ENCODE results near the gene TUBA8.
"Not testable (repeated sequence)": the region's sequence is repeated elsewhere in the genome, so short reads cannot be mapped to it uniquely, and the experiment has no call there.

The TUBA8 gene

DNA sequence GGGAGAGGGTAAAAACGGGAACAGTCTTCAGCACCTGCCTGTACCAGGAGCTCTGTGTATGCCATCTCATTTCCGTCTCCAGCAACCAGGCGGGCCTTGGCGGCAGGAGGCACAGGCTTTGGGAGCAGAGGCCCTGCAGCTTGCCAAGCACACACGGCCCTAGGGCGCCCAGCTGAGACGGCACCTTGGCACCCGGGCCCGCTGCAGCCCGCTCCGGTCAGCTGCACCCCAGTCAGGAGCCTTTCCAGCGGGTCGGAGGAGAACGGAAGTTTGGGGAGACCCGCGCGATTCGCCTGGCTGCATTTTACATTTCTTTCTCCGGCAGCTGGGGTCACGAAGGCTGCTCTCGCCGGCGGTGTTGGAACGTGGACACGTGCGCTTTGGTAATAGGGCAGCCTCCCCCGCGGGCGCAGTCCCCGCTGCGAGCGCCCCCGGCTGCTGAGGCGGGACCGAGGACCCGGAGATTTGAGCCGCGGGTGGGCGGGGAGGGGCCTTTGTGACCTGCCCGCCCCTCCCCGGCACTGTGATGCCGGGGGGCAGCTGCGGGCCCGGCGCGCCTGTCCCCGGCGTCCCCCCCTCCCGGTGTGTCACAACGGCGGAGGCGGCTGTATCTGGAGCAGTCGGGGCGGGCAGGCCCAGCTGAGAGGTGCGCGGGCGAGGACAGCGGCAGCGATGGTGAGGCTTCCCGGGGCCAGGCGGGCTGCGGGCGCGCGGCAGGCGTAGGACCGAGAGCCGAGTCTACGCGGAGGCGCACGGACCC lies at the start of gene TUBA8:
Gene TUBA8, plus strand, starts transcription at position 616 of the 760 bp plus-strand sequence. Its CDS starts 57 bp downstream, at position 673.
- DNase-seq (ENCODE audit: low read depth in 2 of 2): peak; percentile 22 to 35

DNA sequence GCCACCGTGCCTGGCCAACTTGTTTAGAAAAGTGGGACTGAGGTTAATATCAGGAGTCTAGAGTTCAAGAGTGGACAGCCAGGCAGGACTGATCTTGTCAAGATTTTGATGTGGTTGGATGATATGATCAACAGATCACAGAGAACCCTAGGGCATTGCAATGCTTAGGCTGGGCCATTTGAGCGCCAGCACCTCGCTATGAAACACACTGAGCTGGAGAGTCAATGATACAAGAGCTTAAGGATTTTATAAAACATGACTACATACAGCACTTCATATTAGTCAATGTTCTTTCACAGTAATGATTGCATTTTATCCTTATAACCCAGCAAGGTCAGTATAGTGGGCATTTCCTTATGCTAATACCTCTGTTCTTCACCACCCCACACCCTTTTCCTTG lies 48.2 kb upstream of the TUBA8 start:
- DNase-seq (ENCODE audit: low read depth in 2 of 2): no peak

DNA sequence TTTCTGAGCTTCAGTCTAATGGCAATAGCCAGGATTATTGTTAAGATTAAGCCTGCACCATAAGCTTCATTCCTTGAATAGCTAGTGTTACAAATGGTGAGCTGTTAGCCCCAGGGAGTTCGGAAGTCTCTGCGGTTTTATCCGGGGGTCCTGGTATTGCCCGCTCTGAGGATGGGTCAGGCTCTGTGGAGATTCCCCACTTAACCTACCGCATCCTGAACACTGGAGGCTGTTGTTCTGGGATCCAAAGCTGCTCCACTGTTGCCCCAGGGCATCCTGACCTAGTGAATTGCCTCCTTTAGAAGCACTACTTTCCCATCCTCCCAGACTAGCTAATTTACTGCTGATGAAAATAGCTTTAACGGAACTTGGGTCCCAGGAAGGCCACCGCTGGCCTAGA lies 47.3 kb upstream of the TUBA8 start:
- no peak for DNase-seq (ENCODE audit: low read depth in 2 of 2)

DNA sequence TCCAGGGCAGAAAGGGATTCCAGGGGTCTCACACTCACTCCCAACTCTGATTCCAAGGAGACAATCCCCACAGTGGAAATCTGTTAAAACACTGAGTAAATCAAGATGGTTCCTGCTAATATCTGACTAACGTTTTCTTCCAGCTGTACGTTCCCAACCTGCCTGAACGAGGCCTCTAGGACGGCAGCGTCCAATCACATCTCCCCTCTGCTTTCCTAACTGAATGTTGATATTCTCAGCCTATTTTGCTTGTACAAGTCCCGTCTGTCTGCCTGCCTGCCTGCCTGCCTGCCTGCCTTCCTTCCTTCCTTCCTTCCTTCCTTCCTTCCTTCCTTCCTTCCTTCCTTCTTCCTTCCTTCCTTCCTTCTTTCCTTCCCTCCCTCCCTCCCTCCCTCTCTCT lies 46.9 kb upstream of the TUBA8 start:
- not testable (repeated sequence) for DNase-seq (ENCODE audit: low read depth in 2 of 2)

DNA sequence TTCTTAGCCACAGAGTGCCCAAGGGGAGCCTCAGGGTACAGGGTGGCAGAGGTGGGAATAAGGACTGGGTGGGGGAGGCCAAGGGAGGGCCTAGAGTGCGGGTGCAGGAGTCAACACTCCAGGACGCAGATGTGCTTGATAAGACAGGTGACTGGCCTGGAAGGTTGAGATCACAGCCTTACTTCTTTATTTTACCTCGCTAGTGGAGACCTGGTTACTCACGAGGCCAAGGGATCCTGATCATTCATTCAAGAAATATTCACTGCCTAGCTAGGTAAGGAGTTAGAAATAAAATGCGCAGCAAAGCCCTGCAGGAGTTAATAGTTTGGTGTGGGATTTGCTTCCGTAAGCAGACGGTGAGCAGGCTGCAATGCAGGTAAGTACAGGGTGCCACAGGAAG lies 46.0 kb upstream of the TUBA8 start:
- DNase-seq (ENCODE audit: low read depth in 2 of 2): no peak

DNA sequence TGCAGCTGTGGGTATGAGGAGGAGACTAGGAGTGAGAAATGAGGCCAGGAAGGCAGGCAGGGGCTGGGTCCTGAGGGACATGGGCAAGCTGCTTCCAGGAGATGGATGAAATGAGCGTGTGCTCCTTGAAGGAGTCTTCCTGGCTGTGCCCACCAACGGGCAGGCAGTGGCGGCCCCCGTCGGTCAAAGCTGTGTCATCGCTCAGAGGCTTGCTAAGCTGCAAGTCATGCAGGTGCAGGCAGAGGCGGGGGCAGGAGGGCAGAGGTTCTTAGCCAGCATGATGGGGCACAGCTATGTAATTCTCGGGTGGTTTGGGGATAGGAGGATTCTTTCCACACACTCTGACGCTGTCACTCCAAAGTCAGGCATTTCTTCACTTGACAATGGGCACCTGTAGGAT lies 45.4 kb upstream of the TUBA8 start:
- no peak for DNase-seq (ENCODE audit: low read depth in 2 of 2)

DNA sequence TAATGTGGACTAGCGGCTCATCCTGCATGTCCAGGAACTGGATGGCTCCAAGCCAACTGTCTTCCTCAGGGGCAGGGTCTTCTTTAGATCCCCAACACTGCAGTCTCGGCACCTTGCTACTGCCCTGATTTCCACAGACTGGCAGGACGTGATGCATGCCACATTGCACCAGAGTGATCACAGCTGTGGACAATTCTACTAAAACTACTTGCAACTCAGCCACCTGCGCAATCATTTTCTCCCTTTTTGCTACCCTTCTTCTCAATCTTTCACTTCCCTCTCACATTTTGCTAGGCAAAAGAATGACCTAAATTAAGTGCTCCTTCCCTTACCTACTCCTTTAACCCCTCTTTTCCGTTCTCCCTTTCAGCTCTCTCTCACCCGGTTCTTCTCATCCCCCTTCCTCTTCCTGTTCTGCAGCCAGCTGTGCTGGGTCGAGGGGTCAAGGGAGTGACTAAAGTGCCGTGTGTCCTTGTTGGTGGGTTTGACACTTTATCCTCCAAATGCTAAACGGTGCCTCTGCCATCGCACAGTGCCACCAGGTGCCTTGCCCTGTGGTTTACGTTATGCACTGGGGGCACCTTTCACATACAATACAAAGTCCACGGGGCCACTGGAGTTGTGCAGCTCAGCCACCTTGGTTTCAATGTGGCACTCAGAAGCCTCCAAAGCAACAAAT lies 44.3 kb upstream of the TUBA8 start:
- DNase-seq (ENCODE audit: low read depth in 2 of 2): no peak

DNA sequence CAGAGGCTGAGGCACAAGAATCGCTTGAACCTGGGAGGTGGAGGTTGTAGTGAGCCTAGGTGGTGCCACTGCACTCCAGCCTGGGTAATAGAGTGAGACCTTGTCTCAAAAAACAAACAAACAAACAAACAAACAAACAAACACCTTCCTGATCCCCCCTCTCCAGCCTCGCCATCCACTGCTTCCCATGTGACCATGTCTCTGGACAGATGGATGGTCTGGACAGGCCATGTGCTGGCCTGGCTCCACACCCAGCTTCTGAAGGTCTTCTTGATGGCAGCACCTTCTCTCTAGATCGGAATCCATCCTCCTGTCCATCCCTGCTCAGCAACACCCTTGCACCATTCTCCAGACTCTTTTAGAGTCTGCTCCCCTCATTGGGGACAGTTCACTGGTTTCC lies 43.5 kb upstream of the TUBA8 start:
- DNase-seq (ENCODE audit: low read depth in 2 of 2): no peak

DNA sequence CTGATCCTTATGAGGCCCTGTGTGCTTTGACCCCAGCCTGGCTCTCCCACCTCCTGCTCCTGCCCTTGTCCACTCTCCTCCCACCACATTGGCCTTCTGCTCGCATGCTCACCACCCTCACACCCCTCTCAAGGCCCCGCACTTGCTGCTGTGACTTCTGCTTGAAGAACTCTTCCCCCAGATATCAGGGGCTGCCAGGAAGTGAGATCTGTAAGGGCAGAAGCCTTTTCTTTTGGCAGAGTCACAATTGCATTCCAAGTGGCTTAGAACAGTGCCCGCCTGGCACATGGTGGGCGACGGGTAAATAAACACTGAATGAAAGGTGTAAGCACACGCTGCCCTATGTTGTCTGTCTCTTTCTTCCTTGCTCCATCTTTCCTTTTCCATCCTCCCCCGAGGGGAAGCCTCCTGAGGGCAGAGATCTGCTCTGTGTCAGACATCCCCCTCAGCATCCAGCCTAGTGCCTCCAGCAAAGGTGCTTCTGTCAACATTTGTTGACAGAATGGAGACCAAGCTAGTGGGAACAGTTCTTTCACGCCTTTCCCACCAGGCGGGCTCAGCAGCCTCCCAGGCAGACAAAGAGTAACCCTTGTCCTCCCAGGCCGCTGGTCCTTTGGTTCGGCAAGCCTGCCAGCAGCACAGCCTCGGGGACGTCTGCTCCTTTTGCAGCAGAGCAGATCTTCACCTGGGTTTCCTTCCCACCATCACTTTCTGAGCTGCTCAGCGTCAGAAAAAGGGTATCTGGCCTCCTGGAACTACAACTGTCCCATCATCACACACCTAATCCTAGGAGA lies 42.9 kb upstream of the TUBA8 start:
- DNase-seq (ENCODE audit: low read depth in 2 of 2): no peak

DNA sequence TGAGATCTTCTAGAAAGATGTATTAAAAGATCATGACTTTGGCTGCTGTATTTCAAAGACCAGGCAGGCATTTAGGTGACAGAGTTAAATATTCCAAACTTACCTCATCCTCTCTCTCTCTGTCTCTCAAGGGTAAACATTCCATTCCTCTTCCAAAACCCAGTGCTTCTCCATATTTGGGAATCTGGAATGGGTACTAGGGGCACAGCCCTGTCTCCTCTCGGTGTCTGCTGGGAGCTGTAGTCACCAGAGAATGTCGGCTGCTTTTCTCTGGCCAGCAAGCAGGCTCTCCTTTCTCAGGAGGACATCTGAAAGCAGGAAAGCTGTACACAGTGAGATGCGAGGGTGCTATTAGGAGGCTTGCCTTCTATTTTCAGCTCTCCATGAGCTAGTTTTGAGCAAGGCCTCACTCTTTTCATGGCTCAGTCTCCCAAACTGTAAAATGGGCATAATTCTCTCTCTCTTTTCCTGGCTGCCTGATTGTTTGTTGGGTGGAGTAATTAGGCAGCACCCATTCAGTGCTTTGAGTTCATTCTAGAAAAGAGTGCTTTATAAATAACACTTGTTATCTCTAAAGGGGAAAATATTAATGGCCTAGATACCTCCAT lies 42.1 kb upstream of the TUBA8 start:
- DNase-seq (ENCODE audit: low read depth in 2 of 2): no peak

DNA sequence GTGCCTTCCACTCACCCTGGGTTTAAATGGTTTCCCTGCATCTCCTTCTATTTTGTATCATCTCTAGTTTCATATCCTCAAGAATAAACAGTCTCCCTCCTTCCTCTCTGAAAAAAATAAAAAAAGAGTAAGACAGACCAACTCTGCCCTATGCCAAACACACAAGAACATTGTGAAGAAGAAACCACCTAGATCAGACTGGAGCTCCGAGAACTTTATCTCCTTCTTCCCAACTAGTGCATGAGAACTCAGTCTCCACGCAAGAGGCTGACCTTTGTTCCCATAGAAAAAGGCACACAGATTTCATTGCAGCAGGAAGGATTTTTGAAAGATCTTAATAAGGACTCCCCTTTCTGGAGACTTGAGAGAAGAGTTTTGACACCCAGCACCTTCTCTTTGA lies 41.6 kb upstream of the TUBA8 start:
- DNase-seq (ENCODE audit: low read depth in 2 of 2): no peak

DNA sequence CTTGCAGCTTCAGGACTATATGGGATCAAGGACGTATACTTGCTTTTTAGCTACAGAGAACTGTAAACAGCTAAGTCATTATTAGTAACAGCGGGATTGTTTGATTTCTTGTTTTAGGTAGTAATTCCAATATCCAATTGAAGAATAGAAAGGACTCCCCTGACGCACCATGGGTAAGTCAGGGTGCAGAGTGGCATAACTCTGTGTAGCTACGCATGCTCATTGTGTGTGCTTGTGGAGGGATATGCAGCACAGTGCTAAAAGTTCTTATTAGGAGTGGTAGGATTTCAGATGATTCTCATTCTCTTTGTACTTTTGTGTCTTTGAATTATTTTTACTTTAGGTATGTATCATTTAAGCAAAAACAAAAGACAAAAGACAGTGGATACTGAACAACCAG lies 40.6 kb upstream of the TUBA8 start:
- DNase-seq (ENCODE audit: low read depth in 2 of 2): no peak

DNA sequence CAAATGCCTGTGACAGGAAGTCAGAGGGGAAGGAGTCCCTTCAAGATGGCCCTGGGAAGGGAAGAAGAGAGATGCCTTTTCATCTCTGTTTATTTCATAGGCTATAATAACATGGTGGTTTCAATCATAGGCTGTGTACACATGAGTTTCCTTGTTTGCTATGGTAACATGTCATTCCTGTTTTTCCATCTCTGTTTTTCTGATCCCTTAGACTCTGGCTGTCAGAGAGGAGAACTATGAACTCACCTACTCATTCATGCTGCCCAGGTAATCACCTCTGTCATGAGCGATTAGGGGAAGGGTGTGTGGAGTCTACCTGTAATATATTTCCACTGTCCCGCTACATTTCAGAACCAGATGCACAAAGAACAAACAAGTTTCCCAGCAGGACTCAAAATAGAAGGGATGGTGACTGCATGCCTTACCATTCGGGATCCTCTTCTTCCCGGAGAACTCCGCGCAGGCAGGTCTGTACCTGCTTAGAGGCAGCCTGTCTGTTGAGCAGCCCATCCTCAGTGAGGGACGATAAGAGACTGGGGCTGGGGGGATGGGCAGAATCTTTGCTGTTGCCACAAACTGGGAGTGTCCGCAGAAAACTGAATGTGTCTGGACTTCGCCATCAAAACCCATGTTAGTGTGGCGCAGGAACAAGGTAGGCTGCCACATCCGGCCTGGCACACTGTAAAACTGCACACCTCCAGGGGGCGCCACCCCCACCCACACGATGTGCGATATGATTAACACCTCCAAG lies 39.9 kb upstream of the TUBA8 start:
- no peak for DNase-seq (ENCODE audit: low read depth in 2 of 2)

DNA sequence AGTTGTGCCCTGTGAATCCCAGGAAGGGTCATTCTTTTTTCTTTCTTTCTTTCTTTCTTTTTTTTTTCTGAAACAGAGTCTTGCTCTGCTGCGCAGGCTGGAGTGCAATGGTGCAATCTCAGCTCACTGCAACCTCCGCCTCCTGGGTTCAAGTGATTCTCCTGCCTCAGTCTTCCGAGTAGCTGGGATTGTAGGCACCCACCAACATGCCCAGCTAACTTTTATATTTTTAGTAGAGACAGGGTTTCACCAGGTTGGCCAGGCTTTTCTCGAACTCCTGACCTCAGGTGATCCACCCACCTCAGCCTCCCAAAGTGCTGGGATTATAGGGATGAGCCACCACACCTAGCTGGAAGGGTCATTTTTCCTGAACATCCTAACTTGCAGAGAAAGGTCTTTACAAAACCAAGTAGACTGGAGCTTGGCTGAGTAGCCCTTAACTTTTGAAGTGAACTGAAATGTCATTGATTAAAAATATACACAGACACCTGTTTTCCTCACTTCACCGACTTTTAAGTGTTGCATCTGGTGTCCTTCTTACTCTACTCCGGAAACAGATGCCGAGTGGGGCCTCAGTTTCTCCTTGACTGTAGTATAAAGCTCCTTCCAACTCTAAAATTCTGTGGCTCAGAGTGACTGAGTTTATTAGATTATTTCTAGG lies 39.2 kb upstream of the TUBA8 start:
- DNase-seq (ENCODE audit: low read depth in 2 of 2): not testable (repeated sequence)

DNA sequence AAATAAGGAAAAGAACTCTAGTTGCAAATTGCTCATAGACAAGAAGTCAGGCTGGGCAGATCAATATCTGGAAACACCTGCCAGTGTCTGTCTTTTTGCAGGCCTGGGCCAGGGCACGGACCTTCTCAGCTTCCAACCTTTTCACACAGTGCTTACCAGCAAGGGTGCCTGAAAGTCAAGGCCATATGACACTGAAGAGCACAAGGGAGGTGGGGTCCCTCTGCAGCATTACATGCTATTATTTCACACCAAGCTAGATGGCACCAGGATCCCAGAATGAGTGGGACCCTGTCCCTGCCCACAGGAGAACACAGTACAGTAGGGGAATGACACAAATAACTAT lies 38.7 kb upstream of the TUBA8 start:
- DNase-seq (ENCODE audit: low read depth in 2 of 2): no peak

DNA sequence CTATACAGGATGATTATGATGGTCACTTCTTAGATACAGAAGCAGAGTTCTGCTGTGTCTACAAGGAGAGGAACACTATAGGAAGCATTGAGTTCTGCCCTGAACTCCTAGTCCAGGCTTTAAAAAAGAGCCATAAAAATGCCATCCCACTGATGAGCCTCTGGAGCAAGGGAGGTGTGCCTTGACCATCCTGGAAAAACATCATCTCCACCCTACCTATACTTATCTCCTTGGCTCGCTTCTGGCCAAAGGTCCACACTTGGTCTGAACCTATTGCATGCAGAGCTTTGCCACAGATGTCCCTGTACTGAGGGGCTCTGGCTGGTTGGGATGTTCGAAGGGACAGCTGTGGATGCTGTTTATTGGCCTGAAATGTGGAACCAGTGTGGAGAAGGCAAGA lies 37.1 kb upstream of the TUBA8 start:
- no peak for DNase-seq (ENCODE audit: low read depth in 2 of 2)

DNA sequence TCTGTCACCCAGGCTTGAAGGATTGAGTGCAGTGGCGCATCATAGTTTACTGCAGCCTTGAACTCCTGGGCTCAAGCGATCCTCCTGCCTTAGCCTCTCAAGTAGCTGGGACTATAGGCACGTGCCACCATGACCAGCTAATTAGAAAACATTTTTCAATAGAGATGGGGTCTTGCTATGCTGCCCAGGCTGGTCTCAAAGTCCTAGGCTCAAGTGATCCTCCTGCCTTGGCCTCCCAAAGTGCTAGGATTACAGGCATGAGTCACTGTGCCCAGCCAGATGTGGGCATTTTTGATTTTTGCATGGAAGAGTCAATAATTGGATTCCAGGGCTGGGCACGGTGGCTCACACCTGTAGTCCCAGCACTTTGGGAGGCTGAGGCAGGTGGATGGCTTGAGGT lies 36.7 kb upstream of the TUBA8 start:
- DNase-seq (ENCODE audit: low read depth in 2 of 2): not testable (repeated sequence)

DNA sequence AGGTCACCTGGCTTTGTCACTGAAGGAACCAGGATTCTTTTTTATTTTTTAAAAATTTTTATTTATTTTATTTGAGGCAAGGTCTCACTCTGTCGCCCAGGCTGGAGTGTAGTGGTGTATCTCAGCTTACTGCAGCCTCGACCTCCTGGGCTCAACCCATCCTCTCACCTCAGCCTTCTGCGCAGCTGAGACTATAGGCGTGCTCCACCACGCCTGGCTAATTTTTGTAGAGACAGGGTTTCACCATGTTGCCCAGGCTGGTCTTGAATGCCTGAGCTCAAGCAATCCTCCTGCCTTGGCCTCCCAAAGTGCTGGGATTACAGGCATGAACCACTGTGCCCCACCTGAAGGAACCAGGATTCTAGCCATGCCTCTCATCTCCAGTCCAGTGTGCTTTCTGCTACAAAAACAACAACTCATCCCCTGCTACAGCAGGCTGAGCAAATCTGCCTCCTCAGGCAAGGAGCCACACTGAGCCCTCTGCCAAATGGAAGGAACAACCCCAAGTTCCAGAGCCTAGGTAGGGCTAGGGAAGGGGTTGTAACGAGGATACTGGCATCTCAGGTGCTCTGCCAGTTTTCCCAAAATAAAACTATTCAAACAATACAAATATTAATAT lies 35.4 kb upstream of the TUBA8 start:
- DNase-seq (ENCODE audit: low read depth in 2 of 2): no peak

DNA sequence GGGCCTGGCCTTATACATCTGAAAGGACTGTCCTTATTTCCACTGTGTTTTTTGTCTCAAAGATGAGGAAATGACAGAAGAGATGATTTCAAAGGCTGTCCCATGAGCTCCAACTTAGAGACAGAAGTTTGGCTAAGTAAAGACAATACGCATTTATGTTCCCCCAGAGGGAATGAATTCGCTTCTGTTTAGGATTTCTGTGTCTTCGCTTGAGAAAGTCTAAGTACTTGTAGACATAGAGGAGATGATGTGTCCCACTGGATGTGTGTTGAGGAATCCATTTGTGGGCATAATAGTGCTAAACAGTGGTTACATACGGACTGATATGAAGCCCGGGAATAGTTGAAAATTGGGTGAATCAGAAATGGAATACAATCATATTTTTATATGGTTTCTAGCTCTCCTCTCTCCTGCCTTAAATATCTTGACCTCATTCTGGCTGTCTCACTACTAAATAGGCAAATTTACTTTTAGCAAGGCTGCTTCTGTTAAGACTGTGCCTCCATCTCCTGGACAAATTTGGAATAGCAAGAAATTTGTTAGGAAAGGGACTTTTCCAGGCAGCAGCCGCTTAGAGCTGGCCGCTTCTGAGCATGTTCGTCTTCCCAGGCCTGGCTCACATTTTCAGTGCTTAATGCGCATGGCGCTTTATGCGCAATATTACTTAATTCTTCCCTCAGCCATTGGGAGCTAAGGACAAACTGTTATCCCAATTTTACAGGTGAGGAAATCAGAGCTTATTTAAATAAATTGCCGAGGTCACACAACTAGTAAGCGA lies 34.7 kb upstream of the TUBA8 start:
- no peak for DNase-seq (ENCODE audit: low read depth in 2 of 2)

DNA sequence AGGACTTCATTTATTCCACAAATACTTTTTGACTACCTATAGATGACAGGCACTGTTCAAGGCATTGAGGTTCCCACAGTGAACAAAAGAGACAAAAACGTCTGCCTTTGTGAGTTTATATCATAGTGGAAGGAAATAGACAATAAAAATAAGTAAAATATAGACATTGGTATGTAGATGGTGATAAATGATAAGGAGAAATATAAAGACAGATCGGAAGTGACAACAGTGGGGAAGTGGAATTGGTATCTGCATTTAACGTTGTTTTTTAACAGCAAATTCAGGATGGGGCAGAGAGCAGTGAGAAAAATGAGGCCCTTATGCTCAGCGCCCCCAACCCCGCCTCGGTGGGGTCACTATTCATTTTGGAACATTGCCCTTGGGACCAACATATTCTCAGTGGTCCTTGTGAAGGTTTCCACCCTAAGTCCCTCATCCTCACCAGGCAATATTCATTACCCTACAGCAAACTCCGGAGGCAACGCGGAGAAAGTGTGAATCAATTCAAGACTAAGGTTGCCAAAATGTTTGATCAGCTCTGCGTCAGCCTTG lies 33.4 kb upstream of the TUBA8 start:
- DNase-seq (ENCODE audit: low read depth in 2 of 2): no peak

Data from stimulated activated CD8-positive, alpha-beta memory T cell treated with anti-CD3 and anti-CD28 coated beads, Interleukin-15, amount 100 ng/mL, for 4 hours (primary cell).